ENCODE data around the gene TEKTIP1.
"Not testable (repeated sequence)": the region's sequence is repeated elsewhere in the genome, so short reads cannot be mapped to it uniquely, and the experiment has no call there.

TEKTIP1 gene

GRCh38 chr19:3563709-3564524 is 24.9 kb downstream of the TEKTIP1 start:
- no peak for TF ChIP-seq CTCF (IDR thresholded peaks at IDR 0.05; ENCODE audit: low read depth, low read length, missing control alignments)
- H3K4me3 ChIP-seq (ENCODE audit: low read depth, low read length), result no peak overlapping the region
- no peak for DNase-seq (ENCODE audit: low read depth)
- in situ Hi-C loops (cut with HindIII; ENCODE audit: low sequenced_read_pairs), result no loop called here

GRCh38 chr19:3565139-3565538 is 26.2 kb downstream of the TEKTIP1 start:
- no peak for TF ChIP-seq CTCF (IDR thresholded peaks at IDR 0.05; ENCODE audit: low read depth, low read length, missing control alignments)
- H3K4me3 ChIP-seq (ENCODE audit: low read depth, low read length), result no peak overlapping the region
- DNase-seq (ENCODE audit: low read depth), result no peak
- in situ Hi-C loops (cut with HindIII; ENCODE audit: low sequenced_read_pairs), result no loop called here

GRCh38 chr19:3570042-3570441 is 31.1 kb downstream of the TEKTIP1 start:
- DNase-seq (ENCODE audit: low read depth); in situ Hi-C loops (cut with HindIII; ENCODE audit: low sequenced_read_pairs); H3K4me3 ChIP-seq (ENCODE audit: low read depth, low read length): not testable (repeated sequence)

- no peak for DNase-seq (ENCODE audit: low read depth)
- H3K4me3 ChIP-seq (ENCODE audit: low read depth, low read length), result no peak overlapping the region
- in situ Hi-C loops (cut with HindIII; ENCODE audit: low sequenced_read_pairs), result no loop called here
- TF ChIP-seq CTCF (IDR thresholded peaks at IDR 0.05; ENCODE audit: low read depth, low read length, missing control alignments), result no peak
Measured at GRCh38 chr19:3570606-3571011, 31.6 kb downstream of the TEKTIP1 start.

DNA sequence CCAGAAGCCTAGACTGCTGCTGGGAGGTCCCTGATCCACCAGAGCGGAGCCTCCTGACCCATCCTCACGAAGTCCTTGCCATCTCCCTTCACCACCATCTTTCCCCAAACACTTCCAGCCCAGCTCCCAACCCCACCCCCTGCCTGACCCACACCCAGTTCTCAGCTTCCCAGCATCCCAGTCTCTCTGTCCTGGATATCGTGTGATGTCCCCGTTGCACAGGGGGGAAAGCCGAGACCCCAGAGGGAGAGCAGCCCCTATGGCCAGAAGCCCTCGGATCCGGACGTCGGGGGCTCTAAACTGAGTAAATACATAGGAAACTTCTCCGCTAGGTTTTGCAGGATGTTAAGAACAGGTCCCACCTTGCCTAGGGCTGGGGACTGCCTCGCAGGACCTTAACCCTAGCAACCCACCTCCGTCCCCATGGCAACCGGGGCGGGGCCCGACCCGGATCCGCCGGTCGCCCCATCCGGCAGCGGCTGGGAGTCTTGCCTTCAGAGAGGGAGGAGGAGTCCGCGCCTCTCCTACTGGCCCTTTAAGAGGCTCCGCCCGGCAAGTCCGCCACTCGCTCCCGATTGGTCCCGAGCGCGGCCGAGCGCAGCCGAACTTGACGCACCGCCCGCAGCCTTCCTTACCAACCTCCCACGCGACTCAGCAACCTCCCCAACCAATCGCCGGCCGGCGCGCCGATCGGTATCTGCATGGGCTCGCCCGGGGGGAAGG is 33.3 kb downstream of the TEKTIP1 start:
- H3K4me3 ChIP-seq (ENCODE audit: low read depth, low read length), result peak overlapping the region; percentile 44
- TF ChIP-seq CTCF (IDR thresholded peaks at IDR 0.05; ENCODE audit: low read depth, low read length, missing control alignments), result no peak

DNA sequence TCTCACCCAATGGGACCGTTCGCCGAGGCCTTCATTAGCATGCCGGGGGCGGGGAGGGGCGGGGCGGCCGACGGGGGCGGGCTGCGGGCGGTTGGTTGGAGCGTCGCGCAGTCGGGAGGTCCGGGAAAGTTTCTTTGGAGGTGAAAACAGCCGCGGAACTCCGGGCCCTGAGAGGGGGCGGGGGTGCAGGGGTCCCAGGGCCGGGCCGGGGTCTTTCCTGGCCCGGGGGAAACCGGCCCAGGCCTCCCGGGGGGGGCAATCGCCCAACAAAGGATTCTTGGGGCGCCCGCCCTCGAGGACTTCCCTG is 33.8 kb downstream of the TEKTIP1 start, which contains the start of gene HMG20B:
TSS of gene HMG20B (plus strand) at position 90 of the 307 bp plus-strand sequence. CDS start 366 bp downstream, outside the sequence.
- DNase-seq (ENCODE audit: low read depth), result no peak
- peak within 1 kb of the TSS; percentile 87 for H3K4me3 ChIP-seq (ENCODE audit: low read depth, low read length)
- in situ Hi-C loops (cut with HindIII; ENCODE audit: low sequenced_read_pairs), result no loop called here
- no peak for TF ChIP-seq CTCF (IDR thresholded peaks at IDR 0.05; ENCODE audit: low read depth, low read length, missing control alignments)

More for the DNA sequence above, 33.3 kb downstream of the TEKTIP1 start:
- peak; percentile 99 for DNase-seq (ENCODE audit: low read depth)
- in situ Hi-C loops (cut with HindIII; ENCODE audit: low sequenced_read_pairs), result no loop called here

All from astrocyte of the cerebellum (primary cell).